GM20431 (cell line): Measurements from ENCODE around the gene HIKESHI.

ENCODE experiments used
- in situ Hi-C: fragments of 300-500 bp; cut with MseI, MboI; formaldehyde crosslinking; loops from one replicate; pipeline ENCODE4 v1.15.0; 2020; ENCODE audit warnings: low sequenced_read_pairs; ENCODE audit not compliant: unreplicated experiment

The HIKESHI gene

GRCh38 chr11:86302092-86302793, at the start of gene HIKESHI:
TSS of gene HIKESHI (plus strand) at chr11:86302240. CDS start at chr11:86302449, 209 bp downstream.
- in situ Hi-C loops = no loop called here

- in situ Hi-C loops = no loop called here
Observed at GRCh38 chr11:86255896-86256295, 46.1 kb upstream of the HIKESHI start.

- in situ Hi-C loops = no loop called here
Observed at GRCh38 chr11:86256608-86257007, 45.4 kb upstream of the HIKESHI start.

GRCh38 chr11:86257446-86257845, 44.6 kb upstream of the HIKESHI start:
- in situ Hi-C loops = no loop called here

- in situ Hi-C loops = no loop called here
Observed at GRCh38 chr11:86259730-86260129, 42.3 kb upstream of the HIKESHI start.

GRCh38 chr11:86261328-86261727, 40.7 kb upstream of the HIKESHI start:
- in situ Hi-C loops = no loop called here

- in situ Hi-C loops = no loop called here
Observed at GRCh38 chr11:86262387-86262786, 39.7 kb upstream of the HIKESHI start.

- in situ Hi-C loops = no loop called here
Observed at GRCh38 chr11:86264649-86265048, 37.4 kb upstream of the HIKESHI start.

GRCh38 chr11:86265194-86265593, 36.8 kb upstream of the HIKESHI start:
- in situ Hi-C loops = no loop called here

GRCh38 chr11:86269645-86270044, 32.4 kb upstream of the HIKESHI start:
- in situ Hi-C loops = no loop called here

- in situ Hi-C loops = no loop called here
Observed at GRCh38 chr11:86274503-86274902, 27.5 kb upstream of the HIKESHI start.

- in situ Hi-C loops = loop anchor here (25.0 kb wide), 1 partner anchor 238 kb away; no protein-coding TSS in a partner anchor
Observed at GRCh38 chr11:86274999-86275398, 27.0 kb upstream of the HIKESHI start.

- in situ Hi-C loops = loop anchor here (25.0 kb wide), 1 partner anchor 238 kb away; no protein-coding TSS in a partner anchor
Observed at GRCh38 chr11:86275493-86276370, 26.3 kb upstream of the HIKESHI start.

- in situ Hi-C loops = loop anchor here (25.0 kb wide), 1 partner anchor 240 kb away; no protein-coding TSS in a partner anchor
Observed at GRCh38 chr11:86277741-86278140, 24.3 kb upstream of the HIKESHI start.

GRCh38 chr11:86278226-86278625, 23.8 kb upstream of the HIKESHI start:
- in situ Hi-C loops = loop anchor here (25.0 kb wide), 1 partner anchor 241 kb away; no protein-coding TSS in a partner anchor

- in situ Hi-C loops = loop anchor here (25.0 kb wide), 1 partner anchor 242 kb away; no protein-coding TSS in a partner anchor
Observed at GRCh38 chr11:86279747-86280146, 22.3 kb upstream of the HIKESHI start.

- in situ Hi-C loops = loop anchor here (25.0 kb wide), 1 partner anchor 250 kb away; no protein-coding TSS in a partner anchor
Observed at GRCh38 chr11:86287468-86287796, 14.6 kb upstream of the HIKESHI start.

- in situ Hi-C loops = loop anchor here (25.0 kb wide), 1 partner anchor 252 kb away; no protein-coding TSS in a partner anchor
Observed at GRCh38 chr11:86288776-86289507, 13.1 kb upstream of the HIKESHI start.

GRCh38 chr11:86289508-86290280, 12.3 kb upstream of the HIKESHI start:
- in situ Hi-C loops = loop anchor here (25.0 kb wide), 1 partner anchor 252 kb away; no protein-coding TSS in a partner anchor
